SU-DHL-6 (cell line): ENCODE measurements around the gene ZNF723.

Experiments
- H2AFZ ChIP-seq: fragments of 200-600 bp; sonication (generic); 2 replicates; pipeline ENCODE4 v1.6.1; 2014; ENCODE audit warnings: low read depth, mild to moderate bottlenecking, moderate library complexity, mixed read lengths, antibody characterized with exemption, low read length; ENCODE audit not compliant: severe bottlenecking
- H3F3A ChIP-seq: fragments of 200-600 bp; shearing (Covaris generic); 2 replicates; pipeline ENCODE4 v1.6.0; 2016; ENCODE audit warnings: antibody characterized with exemption, mild to moderate bottlenecking; ENCODE audit not compliant: insufficient read depth
- H3K27ac ChIP-seq: fragments of 200-600 bp; sonication (generic); 2 replicates; pipeline ENCODE4 v1.5.1; 2016; ENCODE audit warnings: low read depth, mild to moderate bottlenecking, low read length, moderate library complexity, mixed read lengths
- H3K27me3 ChIP-seq: fragments of 200-600 bp; sonication (generic), shearing (Covaris generic); 2 replicates; pipeline ENCODE4 v1.6.0; 2014; ENCODE audit warnings: mild to moderate bottlenecking, low read length
- H3K36me3 ChIP-seq: fragments of 200-600 bp; sonication (generic); 2 replicates; pipeline ENCODE4 v1.6.1; 2014; ENCODE audit warnings: mild to moderate bottlenecking, low read length, mixed read lengths
- H3K4me2 ChIP-seq: fragments of 300-600, 200-600 bp; shearing (Covaris generic), sonication (generic); 2 replicates; pipeline ENCODE4 v1.6.0; 2014; ENCODE audit warnings: low read length, low read depth, mild to moderate bottlenecking; ENCODE audit not compliant: poor library complexity, severe bottlenecking
- H3K4me3 ChIP-seq: fragments of 200-600 bp; sonication (generic); 2 replicates; pipeline ENCODE4 v1.5.1; 2014; ENCODE audit warnings: antibody characterized with exemption, low read length, mild to moderate bottlenecking, mixed read lengths; ENCODE audit not compliant: insufficient read depth, poor library complexity, severe bottlenecking
- H3K79me2 ChIP-seq: fragments of 200-600 bp; sonication (generic); 2 replicates; pipeline ENCODE4 v1.6.1; 2014; ENCODE audit warnings: mild to moderate bottlenecking, low read length, moderate library complexity; ENCODE audit not compliant: insufficient read depth
- H3K9ac ChIP-seq: fragments of 200-600 bp; sonication (generic); 2 replicates; pipeline ENCODE4 v1.7.0; 2014; ENCODE audit warnings: mild to moderate bottlenecking, low read length
- H3K9me2 ChIP-seq: fragments of 200-600 bp; sonication (generic); replicated peaks from 2 replicates; pipeline ENCODE4 v1.6.1; 2014; ENCODE audit warnings: low read length; ENCODE audit not compliant: insufficient read depth
- H3K9me3 ChIP-seq: fragments of 200-600 bp; sonication (generic); 2 replicates; pipeline ENCODE4 v1.6.1; 2014; ENCODE audit warnings: low read length, mixed read lengths; ENCODE audit not compliant: insufficient read depth
- H4K20me1 ChIP-seq: fragments of 200-600 bp; sonication (generic); 2 replicates; pipeline ENCODE4 v1.6.1; 2014; ENCODE audit warnings: low read depth, mild to moderate bottlenecking, antibody characterized with exemption, low read length, moderate library complexity, mixed read lengths
- EZH2phosphoT487 ChIP-seq: fragments of 200-600 bp; sonication (generic), shearing (Covaris generic); conservative IDR thresholded peaks from 2 replicates; pipeline ENCODE4 v1.6.1; 2018; ENCODE audit warnings: mild to moderate bottlenecking, antibody characterized with exemption, low read length, moderate library complexity, mixed read lengths
- TF ChIP-seq, protein P1 (sequence below): fragments of 200-600 bp; sonication (generic); IDR thresholded peaks from one replicate; pipeline ENCODE4 v1.5.1; 2017; ENCODE audit warnings: antibody characterized with exemption, mild to moderate bottlenecking, low read length, moderate library complexity; ENCODE audit not compliant: insufficient read depth, poor library complexity, severe bottlenecking

The ZNF723 gene

DNA sequence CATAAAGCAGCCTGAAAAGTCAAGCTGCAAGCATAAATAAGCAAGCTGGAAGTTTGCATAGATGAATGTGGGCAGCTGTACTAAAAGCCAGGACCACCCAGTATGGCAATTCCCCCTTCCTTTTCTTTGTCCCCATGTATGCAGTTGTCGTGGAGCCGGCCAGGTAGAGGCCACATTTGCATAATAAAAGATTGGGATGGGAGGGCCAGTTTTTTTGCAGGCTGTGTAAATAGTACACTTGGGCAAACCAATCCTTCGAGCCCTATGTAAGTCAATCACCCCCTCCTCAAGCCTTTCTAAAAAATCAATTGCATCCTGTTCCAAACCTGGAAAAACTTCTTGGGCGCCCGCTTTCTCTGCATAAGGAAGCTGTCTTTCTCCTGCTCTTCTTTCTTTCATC, 35.1 kb upstream of the ZNF723 start:
- no peaks in the 10 kb centered on the region for H4K20me1 ChIP-seq
- H3K79me2 ChIP-seq: no peaks in the 10 kb centered on the region
- no peaks in the 10 kb centered on the region for H3F3A ChIP-seq
- TF ChIP-seq, protein P1, sequence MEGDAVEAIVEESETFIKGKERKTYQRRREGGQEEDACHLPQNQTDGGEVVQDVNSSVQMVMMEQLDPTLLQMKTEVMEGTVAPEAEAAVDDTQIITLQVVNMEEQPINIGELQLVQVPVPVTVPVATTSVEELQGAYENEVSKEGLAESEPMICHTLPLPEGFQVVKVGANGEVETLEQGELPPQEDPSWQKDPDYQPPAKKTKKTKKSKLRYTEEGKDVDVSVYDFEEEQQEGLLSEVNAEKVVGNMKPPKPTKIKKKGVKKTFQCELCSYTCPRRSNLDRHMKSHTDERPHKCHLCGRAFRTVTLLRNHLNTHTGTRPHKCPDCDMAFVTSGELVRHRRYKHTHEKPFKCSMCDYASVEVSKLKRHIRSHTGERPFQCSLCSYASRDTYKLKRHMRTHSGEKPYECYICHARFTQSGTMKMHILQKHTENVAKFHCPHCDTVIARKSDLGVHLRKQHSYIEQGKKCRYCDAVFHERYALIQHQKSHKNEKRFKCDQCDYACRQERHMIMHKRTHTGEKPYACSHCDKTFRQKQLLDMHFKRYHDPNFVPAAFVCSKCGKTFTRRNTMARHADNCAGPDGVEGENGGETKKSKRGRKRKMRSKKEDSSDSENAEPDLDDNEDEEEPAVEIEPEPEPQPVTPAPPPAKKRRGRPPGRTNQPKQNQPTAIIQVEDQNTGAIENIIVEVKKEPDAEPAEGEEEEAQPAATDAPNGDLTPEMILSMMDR: no peak
- no peak for TF ChIP-seq EZH2phosphoT487
- no peaks in the 10 kb centered on the region for H3K36me3 ChIP-seq
- H3K27me3 ChIP-seq: no peaks in the 10 kb centered on the region
- H2AFZ ChIP-seq: no peak overlapping the region
- no peaks in the 10 kb centered on the region for H3K9me2 ChIP-seq
- H3K27ac ChIP-seq: no peak overlapping the region
- H3K4me3 ChIP-seq: no peak overlapping the region
- no peak overlapping the region for H3K9ac ChIP-seq
- H3K9me3 ChIP-seq: no peaks in the 10 kb centered on the region
- no peak overlapping the region for H3K4me2 ChIP-seq

DNA sequence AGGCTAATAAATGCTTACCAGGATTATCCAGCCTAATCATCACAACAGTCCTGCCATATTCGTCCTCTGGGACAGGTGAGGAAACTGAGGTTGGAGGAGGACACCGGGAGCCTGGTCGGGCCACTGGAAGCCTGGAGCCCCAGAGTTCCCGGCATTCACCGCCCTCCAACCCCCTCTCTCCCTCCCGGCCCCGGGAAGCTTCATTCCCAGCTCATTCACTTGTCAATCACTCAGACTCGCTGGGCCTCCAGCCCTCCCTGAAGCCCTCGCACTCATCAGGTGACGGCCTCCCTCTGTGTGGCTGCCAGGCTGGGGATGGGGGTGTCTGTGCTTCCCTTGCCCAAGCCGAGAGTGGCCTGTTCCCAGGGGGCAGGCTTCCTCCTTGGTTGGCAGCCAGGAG, 25.7 kb upstream of the ZNF723 start:
- H3K27me3 ChIP-seq: no peaks in the 10 kb centered on the region
- no peak overlapping the region for H3K4me2 ChIP-seq
- H3K9me3 ChIP-seq: no peaks in the 10 kb centered on the region
- H3K36me3 ChIP-seq: no peaks in the 10 kb centered on the region
- no peaks in the 10 kb centered on the region for H4K20me1 ChIP-seq
- no peaks in the 10 kb centered on the region for H3F3A ChIP-seq
- no peaks in the 10 kb centered on the region for H3K9me2 ChIP-seq
- H3K27ac ChIP-seq: no peak overlapping the region
- TF ChIP-seq, protein P1: no peak
- TF ChIP-seq EZH2phosphoT487: no peak
- no peak overlapping the region for H3K9ac ChIP-seq
- H2AFZ ChIP-seq: no peak overlapping the region
- no peaks in the 10 kb centered on the region for H3K79me2 ChIP-seq
- no peak overlapping the region for H3K4me3 ChIP-seq

DNA sequence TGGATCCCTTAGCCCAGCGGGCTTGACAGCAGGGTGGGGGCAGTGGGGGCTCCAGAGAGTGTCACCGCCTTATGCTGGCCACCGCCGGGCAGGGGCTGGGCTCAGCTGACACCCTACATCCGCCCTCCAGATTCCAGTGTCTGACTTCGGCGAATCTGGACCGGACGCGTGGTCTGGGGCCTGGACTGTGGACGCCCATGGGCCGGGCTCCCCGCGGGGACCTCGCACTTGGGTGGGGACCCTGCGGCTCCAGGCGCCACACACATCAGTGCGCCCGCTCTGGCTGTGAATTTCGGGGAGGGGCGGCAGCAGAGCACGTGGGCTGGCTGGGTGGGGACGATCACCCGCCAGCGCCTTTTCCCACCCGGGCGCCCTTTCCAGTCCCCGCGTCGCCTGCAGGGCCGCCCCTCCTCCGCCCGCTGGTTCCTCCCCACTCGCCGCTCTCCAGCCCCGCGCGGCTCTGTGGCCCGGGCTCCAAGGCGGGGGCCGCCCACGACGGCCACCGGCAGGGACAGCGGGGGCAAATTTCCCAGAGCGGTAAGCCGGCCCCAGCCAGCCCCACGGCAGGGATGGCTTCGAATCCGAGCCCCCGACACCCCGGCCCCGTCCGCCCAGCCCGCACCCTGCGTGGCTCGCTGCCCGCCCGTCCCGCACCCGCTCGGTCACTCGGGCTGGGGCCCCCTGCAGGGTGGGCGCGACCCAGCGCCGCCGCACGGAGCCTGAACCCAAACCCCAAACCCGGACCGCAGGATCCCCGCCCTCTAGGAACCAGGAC, 24.8 kb upstream of the ZNF723 start:
- Histone ChIP-seq H2AFZ (no peak overlapping the region), H3K9me3 (no peaks in the 10 kb centered on the region), H3K27ac (no peak overlapping the region), H3F3A (no peaks in the 10 kb centered on the region), H3K4me2 (no peak overlapping the region), H3K9ac (no peak overlapping the region), H3K79me2 (no peaks in the 10 kb centered on the region), H3K4me3 (no peak overlapping the region), H4K20me1 (no peaks in the 10 kb centered on the region), H3K27me3 (no peaks in the 10 kb centered on the region), H3K9me2 (no peaks in the 10 kb centered on the region), H3K36me3 (no peaks in the 10 kb centered on the region)
- TF ChIP-seq, protein P1: no peak
- TF ChIP-seq EZH2phosphoT487: no peak
